ENCODE measurements around the gene FGB. TPM values are rescaled to one million over a fixed set of nuclear protein-coding genes. Genes with fewer than 3 reads are reported as not detected.

FGB gene
- total and polyA plus RNA-seq, 2 of the 13 experiments (the other 11 are each of a cell fraction or from before 2014, with no cell fraction given): 226 to 784 TPM

DNA sequence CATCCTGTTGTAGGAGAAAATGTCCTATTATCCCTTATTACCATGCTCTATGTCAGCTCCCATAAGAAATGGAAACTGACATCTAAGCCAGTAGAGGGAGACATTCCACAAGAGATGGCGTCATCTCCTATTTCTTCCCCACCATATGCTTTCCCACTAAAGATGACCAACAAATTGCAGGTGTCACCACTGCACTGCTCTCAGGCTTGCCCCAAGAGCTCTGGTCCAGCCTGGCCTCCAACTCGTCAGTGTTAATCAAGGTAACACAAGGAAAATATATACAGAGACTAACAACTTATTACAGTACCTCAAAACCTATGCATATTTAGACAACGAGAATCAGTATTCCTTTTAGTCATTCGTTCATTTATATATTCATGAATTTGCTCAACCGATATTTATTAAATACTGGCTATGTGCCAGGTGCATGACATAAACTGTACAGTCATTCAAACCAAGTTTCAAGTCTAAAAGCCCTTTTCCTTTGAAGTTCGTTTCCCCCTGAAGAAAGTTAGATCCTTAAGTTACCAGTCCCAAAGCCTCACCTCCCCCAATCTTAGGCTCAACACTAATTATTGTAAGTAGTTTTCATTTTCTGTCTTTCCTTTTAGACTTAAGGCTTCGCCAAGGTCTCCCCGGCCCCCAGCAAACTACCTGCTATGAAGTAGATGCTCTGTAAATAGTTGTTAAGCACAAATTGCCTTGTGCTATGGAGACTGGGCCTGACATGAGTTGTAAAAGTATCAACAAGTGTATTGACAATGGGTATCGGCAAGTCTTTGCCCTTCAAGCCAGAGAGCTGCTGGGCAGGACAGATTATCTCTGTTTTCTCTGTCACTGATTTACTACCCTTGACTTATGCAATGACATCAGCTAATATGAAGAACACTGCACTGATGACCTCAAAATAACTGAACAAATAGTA, 3.1 kb upstream of the FGB start (continued):
- TF ChIP-seq, protein P1, sequence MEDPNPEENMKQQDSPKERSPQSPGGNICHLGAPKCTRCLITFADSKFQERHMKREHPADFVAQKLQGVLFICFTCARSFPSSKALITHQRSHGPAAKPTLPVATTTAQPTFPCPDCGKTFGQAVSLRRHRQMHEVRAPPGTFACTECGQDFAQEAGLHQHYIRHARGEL (CRISPR knock-in tag; IDR thresholded peaks at IDR 0.05): no peak
- no peak for TF ChIP-seq GTF3A (CRISPR knock-in tag; conservative IDR thresholded peaks at IDR 0.05)
- TF ChIP-seq, protein P2, sequence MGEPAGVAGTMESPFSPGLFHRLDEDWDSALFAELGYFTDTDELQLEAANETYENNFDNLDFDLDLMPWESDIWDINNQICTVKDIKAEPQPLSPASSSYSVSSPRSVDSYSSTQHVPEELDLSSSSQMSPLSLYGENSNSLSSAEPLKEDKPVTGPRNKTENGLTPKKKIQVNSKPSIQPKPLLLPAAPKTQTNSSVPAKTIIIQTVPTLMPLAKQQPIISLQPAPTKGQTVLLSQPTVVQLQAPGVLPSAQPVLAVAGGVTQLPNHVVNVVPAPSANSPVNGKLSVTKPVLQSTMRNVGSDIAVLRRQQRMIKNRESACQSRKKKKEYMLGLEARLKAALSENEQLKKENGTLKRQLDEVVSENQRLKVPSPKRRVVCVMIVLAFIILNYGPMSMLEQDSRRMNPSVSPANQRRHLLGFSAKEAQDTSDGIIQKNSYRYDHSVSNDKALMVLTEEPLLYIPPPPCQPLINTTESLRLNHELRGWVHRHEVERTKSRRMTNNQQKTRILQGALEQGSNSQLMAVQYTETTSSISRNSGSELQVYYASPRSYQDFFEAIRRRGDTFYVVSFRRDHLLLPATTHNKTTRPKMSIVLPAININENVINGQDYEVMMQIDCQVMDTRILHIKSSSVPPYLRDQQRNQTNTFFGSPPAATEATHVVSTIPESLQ (CRISPR knock-in tag; conservative IDR thresholded peaks at IDR 0.05): no peak
- no peak for TF ChIP-seq MAFF (IDR thresholded peaks at IDR 0.05; ENCODE audit: low read depth, low read length)
- TF ChIP-seq ETV5 (CRISPR knock-in tag; IDR thresholded peaks at IDR 0.05; ENCODE audit: borderline replicate concordance): peak; percentile 49; the same call in 1 of the 2 replicates
- peak; percentile 97 for TF ChIP-seq NR2F2 (IDR thresholded peaks at IDR 0.05; ENCODE audit: borderline replicate concordance, low read depth)
- TF ChIP-seq, protein P3, sequence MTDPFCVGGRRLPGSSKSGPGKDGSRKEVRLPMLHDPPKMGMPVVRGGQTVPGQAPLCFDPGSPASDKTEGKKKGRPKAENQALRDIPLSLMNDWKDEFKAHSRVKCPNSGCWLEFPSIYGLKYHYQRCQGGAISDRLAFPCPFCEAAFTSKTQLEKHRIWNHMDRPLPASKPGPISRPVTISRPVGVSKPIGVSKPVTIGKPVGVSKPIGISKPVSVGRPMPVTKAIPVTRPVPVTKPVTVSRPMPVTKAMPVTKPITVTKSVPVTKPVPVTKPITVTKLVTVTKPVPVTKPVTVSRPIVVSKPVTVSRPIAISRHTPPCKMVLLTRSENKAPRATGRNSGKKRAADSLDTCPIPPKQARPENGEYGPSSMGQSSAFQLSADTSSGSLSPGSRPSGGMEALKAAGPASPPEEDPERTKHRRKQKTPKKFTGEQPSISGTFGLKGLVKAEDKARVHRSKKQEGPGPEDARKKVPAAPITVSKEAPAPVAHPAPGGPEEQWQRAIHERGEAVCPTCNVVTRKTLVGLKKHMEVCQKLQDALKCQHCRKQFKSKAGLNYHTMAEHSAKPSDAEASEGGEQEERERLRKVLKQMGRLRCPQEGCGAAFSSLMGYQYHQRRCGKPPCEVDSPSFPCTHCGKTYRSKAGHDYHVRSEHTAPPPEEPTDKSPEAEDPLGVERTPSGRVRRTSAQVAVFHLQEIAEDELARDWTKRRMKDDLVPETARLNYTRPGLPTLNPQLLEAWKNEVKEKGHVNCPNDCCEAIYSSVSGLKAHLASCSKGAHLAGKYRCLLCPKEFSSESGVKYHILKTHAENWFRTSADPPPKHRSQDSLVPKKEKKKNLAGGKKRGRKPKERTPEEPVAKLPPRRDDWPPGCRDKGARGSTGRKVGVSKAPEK (CRISPR knock-in tag; IDR thresholded peaks at IDR 0.05; ENCODE audit: borderline replicate concordance): no peak
- peak; percentile 88 for TF ChIP-seq SMAD3 (CRISPR knock-in tag; IDR thresholded peaks at IDR 0.05)
- TF ChIP-seq NONO (IDR thresholded peaks at IDR 0.05): no peak
- TF ChIP-seq NONO (CRISPR knock-in tag; conservative IDR thresholded peaks at IDR 0.05): 0 out of 2 replicates have a peak, but pooled peaks have one; percentile 36
- TF ChIP-seq, protein P4, sequence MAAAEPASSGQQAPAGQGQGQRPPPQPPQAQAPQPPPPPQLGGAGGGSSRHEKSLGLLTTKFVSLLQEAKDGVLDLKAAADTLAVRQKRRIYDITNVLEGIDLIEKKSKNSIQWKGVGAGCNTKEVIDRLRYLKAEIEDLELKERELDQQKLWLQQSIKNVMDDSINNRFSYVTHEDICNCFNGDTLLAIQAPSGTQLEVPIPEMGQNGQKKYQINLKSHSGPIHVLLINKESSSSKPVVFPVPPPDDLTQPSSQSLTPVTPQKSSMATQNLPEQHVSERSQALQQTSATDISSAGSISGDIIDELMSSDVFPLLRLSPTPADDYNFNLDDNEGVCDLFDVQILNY (CRISPR knock-in tag; conservative IDR thresholded peaks at IDR 0.05): no peak
- no peak for TF ChIP-seq TOE1 (CRISPR knock-in tag; IDR thresholded peaks at IDR 0.05)
- TF ChIP-seq, protein P5, sequence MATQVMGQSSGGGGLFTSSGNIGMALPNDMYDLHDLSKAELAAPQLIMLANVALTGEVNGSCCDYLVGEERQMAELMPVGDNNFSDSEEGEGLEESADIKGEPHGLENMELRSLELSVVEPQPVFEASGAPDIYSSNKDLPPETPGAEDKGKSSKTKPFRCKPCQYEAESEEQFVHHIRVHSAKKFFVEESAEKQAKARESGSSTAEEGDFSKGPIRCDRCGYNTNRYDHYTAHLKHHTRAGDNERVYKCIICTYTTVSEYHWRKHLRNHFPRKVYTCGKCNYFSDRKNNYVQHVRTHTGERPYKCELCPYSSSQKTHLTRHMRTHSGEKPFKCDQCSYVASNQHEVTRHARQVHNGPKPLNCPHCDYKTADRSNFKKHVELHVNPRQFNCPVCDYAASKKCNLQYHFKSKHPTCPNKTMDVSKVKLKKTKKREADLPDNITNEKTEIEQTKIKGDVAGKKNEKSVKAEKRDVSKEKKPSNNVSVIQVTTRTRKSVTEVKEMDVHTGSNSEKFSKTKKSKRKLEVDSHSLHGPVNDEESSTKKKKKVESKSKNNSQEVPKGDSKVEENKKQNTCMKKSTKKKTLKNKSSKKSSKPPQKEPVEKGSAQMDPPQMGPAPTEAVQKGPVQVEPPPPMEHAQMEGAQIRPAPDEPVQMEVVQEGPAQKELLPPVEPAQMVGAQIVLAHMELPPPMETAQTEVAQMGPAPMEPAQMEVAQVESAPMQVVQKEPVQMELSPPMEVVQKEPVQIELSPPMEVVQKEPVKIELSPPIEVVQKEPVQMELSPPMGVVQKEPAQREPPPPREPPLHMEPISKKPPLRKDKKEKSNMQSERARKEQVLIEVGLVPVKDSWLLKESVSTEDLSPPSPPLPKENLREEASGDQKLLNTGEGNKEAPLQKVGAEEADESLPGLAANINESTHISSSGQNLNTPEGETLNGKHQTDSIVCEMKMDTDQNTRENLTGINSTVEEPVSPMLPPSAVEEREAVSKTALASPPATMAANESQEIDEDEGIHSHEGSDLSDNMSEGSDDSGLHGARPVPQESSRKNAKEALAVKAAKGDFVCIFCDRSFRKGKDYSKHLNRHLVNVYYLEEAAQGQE (IDR thresholded peaks at IDR 0.05; ENCODE audit: borderline replicate concordance in 1 of 2, low read depth in 1 of 2, low read length in 2 of 2): peak in 1 of 2 experiments; percentile 60; a peak in 1 of 4 replicates
- no peak for TF ChIP-seq ZNF3 (CRISPR knock-in tag; IDR thresholded peaks at IDR 0.05)
- TF ChIP-seq NKX3-1 (CRISPR knock-in tag; IDR thresholded peaks at IDR 0.05): peak; percentile 56; the same call in 1 of the 2 replicates
- TF ChIP-seq, protein P6, sequence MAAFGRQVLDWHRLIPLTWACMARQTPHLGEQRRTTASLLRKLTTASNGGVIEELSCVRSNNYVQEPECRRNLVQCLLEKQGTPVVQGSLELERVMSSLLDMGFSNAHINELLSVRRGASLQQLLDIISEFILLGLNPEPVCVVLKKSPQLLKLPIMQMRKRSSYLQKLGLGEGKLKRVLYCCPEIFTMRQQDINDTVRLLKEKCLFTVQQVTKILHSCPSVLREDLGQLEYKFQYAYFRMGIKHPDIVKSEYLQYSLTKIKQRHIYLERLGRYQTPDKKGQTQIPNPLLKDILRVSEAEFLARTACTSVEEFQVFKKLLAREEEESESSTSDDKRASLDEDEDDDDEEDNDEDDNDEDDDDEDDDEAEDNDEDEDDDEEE (CRISPR knock-in tag; IDR thresholded peaks at IDR 0.05): no peak
- no peak for TF ChIP-seq NR1H2 (CRISPR knock-in tag; IDR thresholded peaks at IDR 0.05; ENCODE audit: borderline replicate concordance, low read depth)
